ENCODE measurements around the gene RAB28.

- TF ChIP-seq POLR2A (IDR thresholded peaks at IDR 0.05; ENCODE audit: borderline replicate concordance, extremely low read depth, insufficient read depth, insufficient read length) = no peak
- TF ChIP-seq CEBPB (IDR thresholded peaks at IDR 0.05; ENCODE audit: low read depth) = no peak
- no peak for TF ChIP-seq CTCF (IDR thresholded peaks at IDR 0.05 in 2 of 3, conservative IDR thresholded peaks at IDR 0.05 in 1 of 3; ENCODE audit: borderline replicate concordance in 1 of 3, insufficient read depth in 1 of 3, low read depth in 2 of 3, low read length in 2 of 3)
- no peak for TF ChIP-seq EGR1 (IDR thresholded peaks at IDR 0.05; ENCODE audit: low read depth)
- TF ChIP-seq FOSL1 (IDR thresholded peaks at IDR 0.05; ENCODE audit: low read depth) = no peak
- no peak for TF ChIP-seq YY1 (IDR thresholded peaks at IDR 0.05; ENCODE audit: extremely low read depth, insufficient replicate concordance, low read depth, low read length)
- no peak for TF ChIP-seq SRF (IDR thresholded peaks at IDR 0.05; ENCODE audit: low read depth)
- no peak for TF ChIP-seq SIN3A (IDR thresholded peaks at IDR 0.05; ENCODE audit: low read depth)
- no peak for TF ChIP-seq ZNF274 (IDR thresholded peaks at IDR 0.05; ENCODE audit: low read depth, low read length)
- TF ChIP-seq ATF3 (IDR thresholded peaks at IDR 0.05) = no peak
- no peak for TF ChIP-seq EZH2 (IDR thresholded peaks at IDR 0.05)
- TF ChIP-seq REST (IDR thresholded peaks at IDR 0.05; ENCODE audit: low read depth) = no peak
Observed at GRCh38 chr4:13368217-13368616, 115.9 kb downstream of the RAB28 start.

Measured in HCT116 (cell line).